Measurements from ENCODE around the gene ZNF433.

- TF ChIP-seq USF1 (IDR thresholded peaks at IDR 0.05; ENCODE audit: borderline replicate concordance, low read depth): no peak
- no peak for TF ChIP-seq CTCF (IDR thresholded peaks at IDR 0.05)
- no peak for TF ChIP-seq NRF1 (IDR thresholded peaks at IDR 0.05; ENCODE audit: low read depth, low read length)
- TF ChIP-seq MAX (IDR thresholded peaks at IDR 0.05; ENCODE audit: low read depth): no peak
- no peak for TF ChIP-seq IRF3 (IDR thresholded peaks at IDR 0.05; ENCODE audit: low read depth, low read length)
- TF ChIP-seq USF2 (IDR thresholded peaks at IDR 0.05; ENCODE audit: borderline replicate concordance, low read depth, low read length): no peak
- no peak for TF ChIP-seq SMC3 (IDR thresholded peaks at IDR 0.05; ENCODE audit: low read depth, low read length)
- TF ChIP-seq NFIC (IDR thresholded peaks at IDR 0.05; ENCODE audit: borderline replicate concordance): no peak
- TF ChIP-seq RAD21 (IDR thresholded peaks at IDR 0.05; ENCODE audit: low read length): no peak
- no peak for TF ChIP-seq RCOR1 (IDR thresholded peaks at IDR 0.05; ENCODE audit: low read length)
- TF ChIP-seq POLR2AphosphoS5 (IDR thresholded peaks at IDR 0.05; ENCODE audit: low read depth, low read length): no peak
These were observed 8.4 kb upstream of the ZNF433 start for GRCh38 chr19:12043752-12044422.

Data from SK-N-SH (cell line).